Right renal pelvis (tissue), 4 donors: Measurements from ENCODE around the gene SERPIND1. TPM values are rescaled to one million over a fixed set of nuclear protein-coding genes. Genes with fewer than 3 reads are reported as not detected.
"Not testable (repeated sequence)": the region's sequence is repeated elsewhere in the genome, so short reads cannot be mapped to it uniquely, and the experiment has no call there.

Experiments
- DNase-seq, 4 donors: peaks; one replicate each; pipeline ENCODE4 v3.0.0-alpha.2; 2013; ENCODE audit warnings: low read depth in 4 of 4, low spot score in 3 of 4, missing footprints in 1 of 4
- polyA plus RNA-seq, 4 donors: library from polyadenylated mRNA; unstranded; fragments of 120-200 nt; gene quantifications; one replicate each; pipeline ENCODE4 v1.2.1, GENCODE V29; 2013; ENCODE audit not compliant: insufficient read length in 4 of 4

Gene SERPIND1
- polyA plus RNA-seq, 4 donors, result 2.5 to 3.8 (median 3.2) TPM

DNA sequence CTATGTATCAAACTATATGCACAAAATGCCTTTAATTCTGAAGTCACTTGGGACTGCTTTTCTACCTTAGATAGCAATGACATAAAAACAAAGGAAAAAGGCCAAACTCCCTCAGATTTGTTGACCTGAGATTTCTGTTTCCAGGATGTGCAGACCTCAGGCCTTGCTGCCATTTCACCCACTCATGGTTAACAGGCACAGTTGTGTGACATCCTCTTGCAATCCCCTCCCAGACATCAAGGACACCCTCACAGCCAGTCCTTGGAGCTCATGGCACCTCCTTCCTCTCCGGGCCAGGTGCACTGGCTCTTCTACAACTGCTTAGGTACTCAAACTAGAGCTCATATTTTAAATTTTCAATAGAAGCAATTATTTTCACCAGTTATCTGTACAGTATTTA, 37.3 kb downstream of the SERPIND1 start:
- no peak for DNase-seq

DNA sequence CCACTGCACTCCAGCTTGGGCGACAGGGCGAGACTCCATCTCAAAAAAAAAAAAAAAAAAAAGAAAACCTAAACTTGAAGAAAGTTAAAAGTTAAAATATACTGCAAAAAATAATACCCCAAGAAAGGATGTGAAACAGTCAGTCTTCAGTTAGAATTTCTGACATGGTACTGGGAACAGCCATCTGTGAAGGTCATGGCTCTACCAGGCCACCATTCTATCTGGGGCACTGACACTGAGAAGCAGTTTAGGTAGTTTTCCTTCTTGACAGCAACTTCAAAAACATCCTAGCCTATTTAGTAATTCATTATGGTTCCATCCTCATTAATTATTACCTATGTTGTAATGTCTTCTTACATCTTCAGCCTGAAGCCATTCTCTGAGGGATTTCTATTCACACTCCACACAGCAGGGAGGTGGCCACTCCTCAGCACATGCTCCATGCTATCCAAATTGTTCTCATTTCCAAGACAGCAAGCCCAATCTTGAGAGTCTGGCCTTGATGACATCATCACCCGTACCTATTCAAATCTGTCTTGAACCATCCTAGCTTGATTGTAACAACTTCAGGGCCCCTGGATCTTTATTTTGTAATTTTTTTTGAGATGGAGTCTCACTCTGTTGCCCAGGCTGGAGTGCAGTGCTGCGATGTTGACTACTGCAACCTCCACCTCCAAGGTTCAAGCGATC, 38.2 kb downstream of the SERPIND1 start:
- DNase-seq, result no peak

DNA sequence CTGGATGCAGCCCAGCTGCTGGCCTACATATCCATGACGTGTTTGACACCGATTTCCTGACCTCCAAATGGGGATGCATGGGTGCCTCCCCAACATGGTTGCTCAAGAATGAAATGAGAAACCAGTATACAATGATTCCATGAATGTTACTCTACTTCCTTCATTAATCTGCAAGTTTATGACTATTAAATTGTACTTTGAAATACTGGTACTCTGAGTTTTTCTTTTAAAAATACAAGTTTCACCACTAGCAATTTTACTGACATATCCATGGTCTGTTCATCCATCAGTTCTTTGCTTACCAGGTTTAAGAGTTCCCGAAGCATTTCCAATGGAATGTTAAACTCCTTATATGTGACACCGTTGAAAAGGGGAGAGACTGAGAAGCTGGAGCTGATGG, 39.1 kb downstream of the SERPIND1 start:
- no peak for DNase-seq

DNA sequence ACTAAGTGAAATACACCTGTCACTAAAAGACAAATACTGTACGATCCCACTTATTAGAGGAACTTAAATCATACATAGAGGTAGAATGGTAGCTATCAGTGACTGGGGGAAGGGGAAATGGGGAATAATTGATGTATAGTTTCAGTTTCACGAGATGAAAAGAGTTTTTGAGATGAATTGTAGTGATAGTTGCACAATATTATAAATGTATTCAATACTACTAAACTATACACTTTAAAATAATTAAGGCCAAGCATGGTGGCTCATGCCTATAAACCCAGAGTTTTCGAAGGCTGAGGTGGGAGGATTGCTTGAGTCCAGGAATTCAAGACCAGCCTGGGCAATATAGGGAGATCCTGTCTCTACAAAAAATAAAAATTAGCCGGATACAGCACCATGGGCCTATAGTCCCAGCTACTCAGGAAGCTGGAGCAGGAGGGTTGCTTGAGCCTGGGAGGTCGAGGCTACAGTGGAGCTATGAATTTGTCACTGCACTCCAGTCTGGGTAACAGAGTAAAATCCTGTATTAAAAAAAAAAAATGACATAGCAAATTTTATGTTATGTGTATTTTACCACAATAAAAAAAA, 40.4 kb downstream of the SERPIND1 start:
- no peak for DNase-seq

DNA sequence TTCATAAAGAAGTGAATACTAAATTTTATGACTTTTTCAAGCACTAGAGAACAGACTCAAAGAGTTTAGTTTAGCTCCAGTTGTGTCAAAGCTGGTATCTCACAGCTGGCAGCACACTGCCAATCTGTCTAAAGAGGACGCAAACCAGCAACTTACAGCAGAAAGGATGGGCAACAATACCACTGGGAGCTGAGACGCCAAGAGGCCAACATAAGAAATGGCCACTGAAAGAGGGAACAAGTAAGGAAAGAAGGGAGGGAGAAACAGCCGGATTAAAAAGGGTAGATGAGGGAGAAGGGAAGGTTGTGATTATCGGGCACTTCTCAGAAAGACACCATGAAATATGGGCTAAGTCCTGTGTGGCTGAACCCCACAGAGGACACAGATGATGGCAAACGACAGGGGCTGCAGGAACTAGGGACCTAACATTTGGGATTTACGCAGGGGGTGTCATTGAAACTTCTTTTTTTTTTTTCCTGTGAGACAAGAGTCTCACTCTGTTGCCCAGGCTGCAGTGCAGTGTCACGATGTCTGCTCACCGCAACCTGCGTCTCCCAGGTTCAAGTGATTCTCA, 41.7 kb downstream of the SERPIND1 start:
- DNase-seq, result no peak

DNA sequence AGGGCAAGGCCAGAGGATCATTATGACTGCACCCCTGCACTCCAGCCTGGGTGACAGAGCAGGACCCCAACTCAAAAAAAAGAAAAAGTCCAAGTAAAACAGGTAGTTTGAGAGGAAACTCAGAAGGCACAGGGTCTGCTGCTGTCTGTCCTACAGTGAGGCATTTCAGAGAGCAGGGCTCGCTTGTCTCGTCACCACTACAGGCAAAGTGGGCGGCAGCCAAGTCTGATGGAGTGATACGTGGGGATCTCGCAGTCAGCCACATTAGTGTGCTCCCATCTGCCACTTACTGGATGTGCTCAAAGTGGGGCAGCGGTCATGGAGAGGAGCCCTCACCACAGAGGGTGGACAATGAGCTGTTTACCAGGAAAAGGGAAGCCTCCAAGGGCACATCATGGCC, 42.6 kb downstream of the SERPIND1 start:
- no peak for DNase-seq

DNA sequence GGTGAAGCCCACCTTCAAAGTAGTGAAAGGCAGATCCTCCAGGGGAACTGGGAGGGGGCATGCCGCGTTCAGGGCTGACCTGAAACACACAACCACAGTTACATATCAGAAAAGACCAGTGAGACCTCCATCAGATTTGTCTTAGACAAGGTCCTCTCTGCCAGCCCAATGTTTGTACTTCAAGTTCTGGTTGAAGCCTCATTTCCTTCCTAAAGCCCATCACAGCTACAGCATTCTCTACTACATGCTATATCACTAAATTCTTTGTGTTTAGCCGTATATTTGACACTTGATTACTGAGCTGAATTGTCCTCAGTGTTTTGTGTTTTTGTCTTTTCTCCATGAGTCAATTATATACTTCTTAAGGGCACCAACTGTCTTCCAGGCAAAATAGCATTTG, 44.6 kb downstream of the SERPIND1 start:
- DNase-seq, result no peak

GRCh38 chr22:20819471-20819870, 45.6 kb downstream of the SERPIND1 start:
- DNase-seq, result no peak

DNA sequence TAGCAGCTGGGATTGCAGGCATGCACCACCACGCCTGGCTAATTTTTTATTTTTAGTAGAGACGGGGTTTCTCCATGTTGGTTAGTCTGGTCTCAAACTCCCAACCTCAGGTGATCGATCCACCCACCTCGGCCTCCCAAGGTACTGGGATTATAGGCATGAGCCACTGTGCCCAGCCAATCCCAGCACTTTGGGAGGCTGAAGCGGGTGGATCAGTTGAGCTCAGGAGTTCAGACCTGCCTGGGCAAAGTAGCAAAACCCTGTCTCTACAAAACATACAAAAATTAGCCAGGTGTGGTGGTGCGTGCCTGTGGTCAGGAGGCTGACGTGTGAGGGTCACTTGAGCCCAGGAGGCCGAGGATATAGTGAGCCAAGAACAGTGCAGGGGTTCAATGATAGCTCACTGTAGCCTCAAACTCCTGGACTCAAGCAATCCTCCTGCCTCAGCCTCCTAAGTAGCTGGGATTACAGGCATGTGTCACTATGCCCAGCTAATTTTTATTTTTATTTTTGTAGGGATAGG, 47.9 kb downstream of the SERPIND1 start:
- not testable (repeated sequence) for DNase-seq

DNA sequence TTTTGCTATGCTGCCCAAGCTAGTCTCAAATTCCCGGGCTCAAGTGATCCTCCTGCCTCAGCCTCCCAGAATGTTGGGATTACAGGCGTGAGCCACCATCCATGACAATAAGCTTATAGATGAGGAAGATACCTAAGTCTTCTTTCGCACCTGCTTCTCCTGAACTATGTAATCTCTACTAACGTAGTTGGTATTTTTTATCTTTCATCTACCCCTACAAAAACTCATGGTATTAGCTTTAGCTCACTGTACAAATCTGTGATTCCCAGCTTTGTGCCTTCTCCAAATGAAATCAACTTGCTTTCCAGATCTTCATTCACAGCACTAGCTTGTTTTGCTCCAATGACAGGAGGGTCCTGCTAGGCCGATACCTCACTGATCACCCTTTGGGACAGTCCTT, 48.3 kb downstream of the SERPIND1 start:
- no peak for DNase-seq

DNA sequence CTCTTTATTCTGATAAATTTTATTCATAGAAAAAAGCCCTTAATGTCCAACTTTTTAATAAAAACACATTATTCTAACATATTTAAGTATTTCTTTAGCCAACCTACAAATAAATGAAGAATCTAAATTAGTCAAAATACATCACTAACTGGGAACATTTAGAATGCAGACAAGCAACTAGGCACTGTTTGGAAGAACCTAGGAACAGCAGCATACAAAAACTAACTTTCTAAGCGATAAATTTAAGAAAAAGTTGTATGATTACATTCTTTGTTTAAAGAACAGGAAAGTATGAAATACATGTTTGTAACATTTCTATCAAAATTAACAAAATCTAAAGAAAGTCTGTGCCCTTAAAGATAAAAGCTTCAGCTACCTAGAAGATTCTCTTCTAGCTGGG, 49.4 kb downstream of the SERPIND1 start:
- no peak for DNase-seq

DNA sequence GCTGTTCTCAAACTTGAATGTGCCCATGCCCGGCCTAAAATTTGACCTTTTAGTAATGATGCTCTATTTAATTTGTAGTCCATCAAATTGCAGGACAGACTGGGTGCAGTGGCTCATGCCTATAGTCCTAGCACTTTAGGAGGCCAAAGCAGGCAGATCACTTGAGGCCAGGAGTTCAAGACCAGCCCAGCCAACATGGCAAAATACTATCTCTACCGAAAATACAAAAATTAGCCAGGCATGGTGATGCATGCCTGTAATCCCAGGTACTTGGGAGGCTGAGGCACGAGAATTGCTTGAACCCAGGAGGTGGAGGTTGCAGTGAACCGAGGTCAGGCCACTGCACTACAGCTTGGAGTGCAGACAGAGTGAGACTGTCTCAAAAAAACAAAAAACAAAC, 51.3 kb downstream of the SERPIND1 start:
- not testable (repeated sequence) for DNase-seq

DNA sequence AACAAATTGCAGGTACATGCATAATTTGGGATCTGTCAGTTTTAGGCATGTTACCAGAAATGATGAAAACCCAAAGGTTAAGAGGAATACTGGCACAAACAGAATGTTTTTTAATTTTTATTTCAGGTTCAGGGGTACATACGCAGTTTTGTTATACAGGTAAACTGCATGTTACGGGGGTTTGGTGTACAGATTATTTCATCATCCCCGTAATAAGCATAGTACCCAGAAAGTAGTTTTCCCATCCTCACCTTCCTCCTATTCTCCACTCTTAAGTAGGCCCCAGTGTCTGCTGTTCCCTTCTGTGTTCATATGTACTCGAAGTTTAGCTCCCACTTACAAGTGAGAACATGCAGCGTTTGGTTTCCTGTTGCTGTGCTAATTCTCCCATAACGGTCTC, 51.7 kb downstream of the SERPIND1 start:
- DNase-seq, result no peak

- not testable (repeated sequence) for DNase-seq
Measured at GRCh38 chr22:20826373-20827152, 52.6 kb downstream of the SERPIND1 start.

DNA sequence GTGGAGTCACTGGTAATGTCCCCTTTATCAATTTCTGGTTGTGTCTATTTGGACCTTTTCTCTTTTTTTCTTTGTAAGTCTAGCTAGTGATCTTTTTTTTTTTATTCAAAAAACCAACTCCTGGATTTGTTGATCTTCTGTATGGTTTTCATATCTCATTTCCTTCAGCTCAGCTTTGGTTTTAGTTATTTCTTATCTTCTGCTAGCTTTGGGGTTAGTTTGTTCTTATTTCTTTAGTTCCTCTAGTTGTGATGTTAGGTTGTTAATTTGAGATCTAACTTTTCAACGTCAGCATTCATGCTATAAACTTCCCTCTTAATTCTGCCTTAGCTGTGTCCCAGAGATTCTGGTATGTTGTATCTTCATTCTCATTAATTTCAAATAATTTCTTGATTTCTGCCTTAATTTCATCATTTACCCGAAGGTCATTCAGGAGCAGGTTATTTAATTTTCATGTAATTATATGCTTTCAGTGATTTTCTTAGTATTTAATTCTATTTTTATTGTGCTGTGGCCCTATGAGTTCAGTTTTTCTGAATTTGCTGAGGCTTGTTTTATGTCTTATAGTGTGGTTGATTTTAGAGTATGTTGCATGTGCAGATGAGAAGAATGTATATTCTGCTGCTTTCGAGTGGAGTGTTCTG, 55.7 kb downstream of the SERPIND1 start:
- no peak for DNase-seq

DNA sequence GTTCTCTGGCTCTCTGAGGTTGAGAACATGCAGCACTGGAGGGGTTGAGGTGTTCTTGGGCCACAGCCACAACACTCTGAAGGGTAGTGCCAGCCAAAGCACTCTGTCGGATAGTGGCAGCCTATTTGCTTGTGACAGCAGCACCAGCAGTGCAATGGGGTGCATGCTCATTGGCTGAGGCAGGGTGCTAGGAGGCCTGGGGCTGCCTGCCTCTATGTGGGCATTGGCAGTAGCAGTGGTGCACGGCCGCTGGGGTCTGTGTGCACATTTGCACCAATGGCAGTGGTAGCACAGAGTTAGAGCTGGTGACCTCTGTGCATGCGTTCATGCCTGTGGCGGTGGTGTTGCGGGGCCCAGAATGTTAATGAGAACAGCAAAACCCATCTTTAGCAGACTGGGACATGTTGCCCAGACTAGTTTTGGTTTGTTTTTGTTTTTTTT, 59.3 kb downstream of the SERPIND1 start:
- no peak for DNase-seq

DNA sequence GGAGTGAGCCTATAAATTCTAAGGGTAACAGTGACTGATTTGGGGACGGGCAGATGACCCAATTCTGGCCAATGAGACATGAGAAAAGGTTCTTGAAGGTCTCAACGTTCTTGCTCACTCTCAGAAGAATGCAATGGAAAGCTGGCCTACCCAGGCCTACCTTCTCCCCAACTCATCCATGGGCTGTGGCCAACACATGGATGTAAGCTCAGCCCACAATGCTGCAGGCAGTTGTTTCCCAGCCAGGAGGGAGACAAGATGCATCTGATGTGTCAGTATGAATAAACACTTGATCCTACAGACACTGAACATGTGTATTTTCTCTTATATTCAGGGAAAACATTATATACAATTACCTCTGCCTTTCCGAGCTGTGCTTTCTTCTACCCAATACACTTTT, 60.3 kb downstream of the SERPIND1 start:
- no peak for DNase-seq

DNA sequence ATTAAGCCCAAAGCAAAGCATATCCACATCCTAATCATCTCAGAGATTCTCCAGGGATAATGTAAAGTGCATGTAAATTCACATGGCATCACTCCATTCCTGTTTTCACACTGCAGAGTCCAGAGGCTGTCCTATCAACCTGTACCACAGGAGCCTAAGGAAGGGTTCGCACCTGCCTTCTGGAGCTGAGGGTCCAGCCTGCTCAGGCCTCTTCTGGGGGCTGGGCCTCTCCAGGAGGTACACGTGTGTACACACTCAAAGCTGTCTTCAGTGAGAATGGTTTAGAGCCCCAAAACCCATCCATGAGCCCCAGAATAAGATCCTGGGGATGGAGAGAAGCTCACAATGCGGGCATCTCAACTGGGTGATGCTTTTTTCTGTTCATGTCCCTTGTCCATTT, 60.8 kb downstream of the SERPIND1 start:
- DNase-seq, result no peak
